NCI-H1694 treated with DMSO at 0.1 percent for 48 hours (cell line): ENCODE results near the gene PLIN5.

ENCODE experiments used
- DNase-seq: peaks from one replicate; lab custom pipeline; 2025; lab: John Stamatoyannopoulos, UW

The PLIN5 gene

DNA sequence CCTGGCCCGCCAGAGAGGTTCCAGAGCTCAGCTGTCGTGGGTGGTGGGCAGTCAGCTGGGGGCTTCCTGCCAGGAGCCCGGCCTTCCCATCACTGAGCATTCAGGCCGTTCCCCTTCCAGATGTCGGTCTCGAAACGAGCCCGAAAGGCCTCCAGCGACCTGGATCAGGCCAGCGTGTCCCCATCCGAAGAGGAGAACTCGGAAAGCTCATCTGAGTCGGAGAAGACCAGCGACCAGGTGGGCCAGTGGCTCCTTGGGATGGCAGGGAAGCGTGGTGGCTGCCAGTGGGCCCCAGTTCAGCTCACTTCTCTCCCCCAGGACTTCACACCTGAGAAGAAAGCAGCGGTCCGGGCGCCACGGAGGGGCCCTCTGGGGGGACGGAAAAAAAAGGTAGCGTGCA is 43.6 kb downstream of the PLIN5 start:
- no peak for DNase-seq

DNA sequence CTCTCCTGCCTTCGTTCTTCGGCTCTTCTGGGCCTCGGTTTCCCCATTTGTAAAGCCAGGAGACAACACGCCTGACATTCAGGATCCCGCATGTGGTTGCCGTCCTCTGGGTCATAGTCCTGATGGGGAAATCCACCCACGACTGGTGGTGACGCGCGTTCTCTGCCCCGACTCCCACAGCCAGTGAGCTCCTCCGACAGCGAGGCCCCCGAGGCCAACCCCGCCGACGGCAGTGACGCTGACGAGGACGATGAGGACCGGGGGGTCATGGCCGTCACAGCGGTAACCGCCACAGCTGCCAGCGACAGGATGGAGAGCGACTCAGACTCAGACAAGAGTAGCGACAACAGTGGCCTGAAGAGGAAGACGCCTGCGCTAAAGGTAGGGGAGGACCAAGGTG is 46.5 kb downstream of the PLIN5 start:
- DNase-seq: no peak

DNA sequence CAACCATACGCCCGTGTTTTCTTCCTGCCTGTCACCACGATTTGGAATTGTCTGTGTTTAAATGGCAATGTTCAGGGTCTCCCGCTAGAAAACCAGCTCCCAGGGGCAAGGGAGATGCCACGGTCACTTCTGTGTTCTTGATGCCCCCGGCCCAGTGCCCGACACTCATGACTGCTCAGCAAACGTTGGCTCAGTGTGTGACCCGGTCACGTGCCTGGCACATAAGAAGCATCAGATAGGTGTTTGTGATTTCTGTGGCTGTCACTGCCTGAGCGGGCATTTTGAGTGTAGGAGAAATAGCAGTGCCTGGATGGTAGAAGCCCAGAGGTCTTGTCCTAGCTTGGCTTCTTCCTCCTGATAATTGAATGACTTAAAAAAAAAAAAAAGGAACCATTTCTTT is 47.5 kb downstream of the PLIN5 start:
- no peak for DNase-seq

DNA sequence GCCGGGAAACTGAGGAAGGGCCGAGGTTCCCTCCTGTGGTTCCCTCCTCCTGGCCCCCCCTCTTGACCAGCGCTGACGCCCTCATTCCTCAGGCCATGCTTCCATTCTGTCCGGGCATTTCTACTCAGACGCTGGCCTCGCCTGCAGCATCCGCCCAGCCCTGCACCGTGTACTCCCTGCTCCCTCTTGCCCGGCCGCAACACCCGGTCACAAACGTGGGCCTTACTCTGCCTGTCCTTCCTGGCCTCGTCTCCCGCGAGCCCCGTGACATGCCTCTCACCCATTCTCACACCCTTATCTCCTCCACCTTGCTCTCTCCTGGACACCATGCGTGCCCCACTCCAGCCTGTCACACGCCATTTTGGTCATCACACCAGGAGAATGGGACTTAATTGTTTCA is 51.6 kb downstream of the PLIN5 start:
- DNase-seq: no peak

DNA sequence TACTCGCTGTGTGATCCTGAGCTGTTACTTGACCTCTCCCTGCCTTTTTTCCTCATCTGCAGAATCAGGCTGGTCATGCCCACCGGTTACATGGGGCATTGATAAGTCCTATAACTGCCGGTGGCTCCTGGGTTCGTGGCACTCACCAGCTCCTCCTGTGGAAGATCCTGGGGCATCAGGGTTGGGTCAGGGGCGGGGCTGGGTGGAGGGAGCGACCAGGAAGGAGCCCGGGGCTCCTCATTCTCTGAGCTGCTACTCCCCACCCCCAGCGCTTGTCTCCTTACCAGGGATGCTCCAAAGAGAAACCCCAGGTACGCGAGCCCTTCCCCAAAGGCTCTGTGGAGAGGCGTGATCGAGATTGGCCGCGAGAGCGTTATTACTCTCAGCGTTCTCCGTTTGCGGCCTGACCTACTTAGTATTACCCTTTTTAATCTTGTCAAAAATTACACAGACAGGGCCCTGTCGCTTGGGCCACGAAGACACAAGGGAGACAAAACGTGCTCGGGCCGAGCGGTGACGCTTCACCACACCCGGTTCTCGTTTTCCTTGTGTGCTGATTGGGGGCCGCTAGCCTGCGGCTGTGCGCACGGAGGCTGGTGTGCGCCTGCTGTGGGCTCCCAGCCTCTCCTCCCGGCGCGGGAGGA is 52.2 kb downstream of the PLIN5 start:
- DNase-seq: no peak

DNA sequence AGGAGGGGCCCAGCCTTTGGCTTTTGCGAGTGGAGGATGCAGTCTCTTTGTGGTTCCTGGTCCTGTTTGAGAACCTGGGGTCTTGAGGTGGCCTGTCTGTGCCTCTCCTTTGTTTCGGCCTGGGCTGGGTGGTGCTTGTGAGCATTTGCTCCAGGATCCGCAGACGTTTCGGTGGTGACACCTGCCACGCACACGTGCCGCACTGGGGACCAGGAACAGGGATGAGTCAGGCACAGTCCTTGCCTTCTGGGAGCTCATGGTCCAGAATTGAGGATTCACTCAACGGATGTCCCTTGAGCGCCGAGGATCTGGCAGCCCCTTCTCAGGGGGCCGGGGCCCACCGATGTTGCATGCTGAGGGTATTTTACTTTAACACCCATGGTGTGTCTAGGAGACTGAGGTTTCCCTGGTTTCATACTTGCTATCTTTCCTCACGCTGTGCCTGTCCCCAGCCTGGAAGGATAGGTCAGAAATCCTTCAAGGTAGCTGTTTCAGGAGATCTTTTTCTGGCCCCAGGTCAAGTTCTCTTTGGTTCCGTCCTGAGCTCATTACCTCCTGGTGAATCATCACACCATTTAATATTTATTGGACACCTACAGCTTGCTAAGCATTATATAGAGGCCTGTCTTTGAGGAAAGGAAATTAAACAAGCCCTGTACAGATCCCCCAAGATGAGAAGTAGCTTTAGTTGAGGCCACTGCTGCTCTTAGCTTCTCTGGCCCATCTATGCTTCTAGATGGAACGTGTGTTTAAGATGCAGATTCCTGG is 57.8 kb downstream of the PLIN5 start:
- no peak for DNase-seq

DNA sequence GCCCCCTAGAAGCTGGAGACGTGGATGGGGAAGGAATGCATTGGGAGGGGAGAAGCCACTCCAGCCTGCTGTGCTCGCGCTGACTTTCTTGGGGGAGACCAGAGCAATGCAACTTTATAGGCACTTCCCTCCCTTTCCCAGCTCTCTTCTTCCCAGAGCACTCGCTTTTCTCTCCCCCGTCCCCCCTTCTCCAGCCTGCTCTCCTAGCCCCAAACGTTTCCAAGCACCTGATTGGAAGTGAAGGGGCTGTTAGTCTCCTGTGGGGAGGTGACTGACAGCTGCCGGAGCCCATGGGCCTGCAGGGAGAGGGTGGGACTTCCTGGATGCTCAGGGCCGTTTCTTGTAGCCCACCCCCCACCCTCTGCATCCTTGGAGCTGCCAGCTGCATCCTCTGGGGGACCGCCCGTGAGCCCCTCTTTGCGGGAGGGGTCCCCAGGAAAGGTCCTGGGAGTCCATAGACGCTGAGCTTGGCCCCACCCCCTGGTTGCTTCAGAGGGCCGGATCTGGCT is 60.5 kb downstream of the PLIN5 start:
- peak; percentile 65 for DNase-seq

DNA sequence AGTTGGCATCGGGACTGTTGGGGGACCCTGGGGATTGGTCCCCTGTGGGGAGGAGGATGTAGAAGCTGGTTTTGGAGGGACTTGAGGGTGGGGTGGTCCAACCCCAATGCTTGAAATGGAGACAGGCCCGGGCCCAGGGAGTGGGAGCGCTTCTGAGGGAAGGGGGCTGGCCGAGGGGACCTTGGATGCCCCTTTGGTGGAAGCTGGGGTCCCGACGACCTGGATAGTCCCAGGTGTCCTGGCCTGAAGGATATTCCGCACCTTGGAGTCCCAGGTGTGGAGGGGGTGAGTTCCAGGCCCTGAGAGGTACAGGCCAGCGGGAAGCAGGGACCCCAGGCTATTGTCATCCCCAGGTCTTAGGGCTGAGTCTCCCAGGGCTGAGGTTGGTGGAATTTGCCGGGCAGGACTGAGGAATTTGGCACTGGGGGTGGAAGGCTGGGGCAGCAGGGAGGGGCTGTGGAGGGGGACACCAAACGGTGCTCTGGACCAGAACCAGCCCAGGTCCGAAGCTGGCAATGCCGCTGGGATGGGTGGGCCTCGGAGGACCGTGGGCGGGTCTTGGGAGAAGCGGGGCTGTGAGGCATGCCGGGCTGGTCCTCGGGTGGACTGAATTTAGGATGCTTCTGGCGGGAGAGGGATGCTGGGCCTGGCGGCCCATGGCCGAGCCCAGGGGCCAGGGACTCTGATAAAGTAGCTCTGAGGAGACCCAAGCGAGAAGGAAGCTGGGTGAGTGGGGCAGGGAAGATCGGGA is 61.1 kb downstream of the PLIN5 start:
- DNase-seq: no peak

DNA sequence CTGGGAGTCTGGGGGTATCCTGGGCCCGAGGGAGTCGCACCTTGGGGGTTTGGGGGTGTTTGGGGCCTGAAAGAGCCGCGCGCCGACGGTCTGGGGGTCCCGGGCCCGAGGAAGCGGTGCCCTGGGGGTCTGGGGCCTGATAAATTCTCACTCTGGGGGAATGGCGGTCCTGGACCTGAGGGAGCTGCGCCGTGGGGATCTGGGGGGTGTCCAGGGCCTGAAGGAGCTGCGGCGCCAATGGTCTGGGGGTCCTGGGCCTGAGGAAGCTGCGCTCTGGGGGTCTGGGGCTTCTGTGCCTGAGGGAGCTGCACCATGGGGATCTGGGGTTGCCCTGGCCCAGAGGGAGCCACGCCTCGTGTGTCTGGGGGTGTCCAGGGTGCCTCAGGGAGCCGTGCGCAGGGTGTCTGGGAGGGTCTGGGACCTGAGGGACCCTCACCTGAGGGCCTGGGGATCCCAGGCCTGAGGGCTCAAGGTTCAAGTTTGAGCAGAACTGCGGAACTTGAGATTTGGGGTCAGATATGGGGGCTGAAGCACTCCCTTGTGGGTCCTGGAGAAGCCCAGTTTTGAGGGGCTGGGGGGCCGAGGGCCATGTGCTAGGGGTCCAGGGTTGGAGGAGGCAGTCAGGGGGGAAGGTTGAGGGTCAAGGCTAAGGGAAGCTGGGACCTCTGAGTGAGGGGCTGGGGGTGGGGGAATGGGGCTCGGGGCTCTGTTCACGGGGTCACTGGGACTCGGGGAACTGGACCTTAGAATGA is 61.8 kb downstream of the PLIN5 start:
- no peak for DNase-seq
